Parathyroid adenoma (tissue), 2 donors: ENCODE data around the gene CUL2.

Experiments used
- H2AFZ ChIP-seq: fragments of 300-600 bp; sonication (generic); one replicate; pipeline ENCODE4 v1.7.0; 2017; ENCODE audit warnings: antibody characterized with exemption, mild to moderate bottlenecking
- H3K27ac ChIP-seq: fragments of 300-600 bp; sonication (generic); one replicate; pipeline ENCODE4 v1.7.0; 2017
- H3K27me3 ChIP-seq: fragments of 300-600 bp; sonication (generic); one replicate; pipeline ENCODE4 v1.7.0; 2017; ENCODE audit warnings: low read length; ENCODE audit not compliant: control insufficient read depth, insufficient read depth
- H3K36me3 ChIP-seq: fragments of 300-600 bp; sonication (generic); one replicate; pipeline ENCODE4 v1.7.0; 2017; ENCODE audit warnings: low read length; ENCODE audit not compliant: control insufficient read depth, insufficient read depth
- H3K4me1 ChIP-seq: fragments of 300-600 bp; sonication (generic); one replicate; pipeline ENCODE4 v1.7.0; 2017; ENCODE audit warnings: control low read depth
- H3K4me2 ChIP-seq: fragments of 300-600 bp; sonication (generic); one replicate; pipeline ENCODE4 v1.7.0; 2017; ENCODE audit warnings: low read length
- H3K4me3 ChIP-seq: fragments of 300-600 bp; sonication (generic); one replicate; pipeline ENCODE4 v1.7.0; 2017; ENCODE audit warnings: low read depth, low read length
- H3K79me2 ChIP-seq: fragments of 300-600 bp; sonication (generic); one replicate; pipeline ENCODE4 v1.7.0; 2017; ENCODE audit warnings: control low read depth
- H3K9ac ChIP-seq: fragments of 300-600 bp; sonication (generic); one replicate; pipeline ENCODE4 v1.7.0; 2017; ENCODE audit warnings: mild to moderate bottlenecking
- H3K9me3 ChIP-seq: fragments of 300-600 bp; sonication (generic); one replicate; pipeline ENCODE4 v1.7.0; 2017; ENCODE audit warnings: low read length; ENCODE audit not compliant: control insufficient read depth
- TF ChIP-seq, protein P1 (sequence below): fragments of 300-600 bp; sonication (generic); IDR thresholded peaks from one replicate; pipeline ENCODE4 v1.7.0; 2017; ENCODE audit warnings: antibody characterized with exemption, mild to moderate bottlenecking
- donor health status: primary hyperparathyroidism.

The CUL2 gene

DNA sequence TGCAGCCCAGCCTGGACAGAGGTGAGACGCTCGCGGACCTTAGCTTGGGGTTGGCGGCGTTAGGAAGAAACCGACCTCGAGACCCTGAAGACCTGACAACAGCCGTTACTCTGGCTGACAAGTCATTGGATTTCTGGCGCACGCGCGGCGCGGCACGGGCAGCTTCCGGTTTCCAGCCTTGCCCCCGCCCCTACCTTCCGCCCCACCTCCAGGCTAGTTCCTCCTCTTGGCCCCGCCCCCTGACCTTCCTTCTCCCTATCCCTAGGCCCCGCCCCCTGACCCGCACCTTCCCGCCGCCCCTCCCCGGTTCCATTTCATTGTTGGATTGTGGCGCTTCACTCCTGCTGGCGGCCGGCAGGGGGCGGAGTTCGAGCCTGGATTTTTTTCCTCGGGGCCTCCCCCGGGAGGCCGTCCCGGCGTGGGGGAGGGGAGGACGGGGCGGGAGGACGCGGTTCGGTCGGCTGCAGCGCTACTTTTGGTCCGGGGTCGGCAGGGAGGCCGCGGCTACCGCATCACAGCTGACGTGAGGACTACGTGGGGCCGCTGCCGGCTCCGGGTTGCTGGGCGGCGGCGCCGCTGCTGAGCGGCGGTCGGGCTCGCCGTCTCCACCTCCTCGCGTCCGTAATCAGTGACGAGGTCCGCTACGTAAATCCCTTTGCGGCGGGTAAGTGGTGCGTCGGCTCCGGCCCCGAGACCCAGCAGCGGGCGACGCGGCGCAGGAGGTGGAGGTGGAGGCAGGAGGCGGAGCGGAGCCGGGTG lies 36.6 kb upstream of the CUL2 start, which contains the start of gene CREM:
Gene CREM, plus strand, starts transcription at position 317 of the 759 bp plus-strand sequence. CDS start 10,990 bp downstream, outside the sequence.
- peaks cover 10% of the 10 kb centered on the region for H3K4me1 ChIP-seq
- no peaks in the 10 kb centered on the region for H3K9me3 ChIP-seq
- peak within 1 kb of the TSS; percentile 64 for H3K4me2 ChIP-seq
- H2AFZ ChIP-seq, result peak within 1 kb of the TSS; percentile 99
- TF ChIP-seq, protein P1, sequence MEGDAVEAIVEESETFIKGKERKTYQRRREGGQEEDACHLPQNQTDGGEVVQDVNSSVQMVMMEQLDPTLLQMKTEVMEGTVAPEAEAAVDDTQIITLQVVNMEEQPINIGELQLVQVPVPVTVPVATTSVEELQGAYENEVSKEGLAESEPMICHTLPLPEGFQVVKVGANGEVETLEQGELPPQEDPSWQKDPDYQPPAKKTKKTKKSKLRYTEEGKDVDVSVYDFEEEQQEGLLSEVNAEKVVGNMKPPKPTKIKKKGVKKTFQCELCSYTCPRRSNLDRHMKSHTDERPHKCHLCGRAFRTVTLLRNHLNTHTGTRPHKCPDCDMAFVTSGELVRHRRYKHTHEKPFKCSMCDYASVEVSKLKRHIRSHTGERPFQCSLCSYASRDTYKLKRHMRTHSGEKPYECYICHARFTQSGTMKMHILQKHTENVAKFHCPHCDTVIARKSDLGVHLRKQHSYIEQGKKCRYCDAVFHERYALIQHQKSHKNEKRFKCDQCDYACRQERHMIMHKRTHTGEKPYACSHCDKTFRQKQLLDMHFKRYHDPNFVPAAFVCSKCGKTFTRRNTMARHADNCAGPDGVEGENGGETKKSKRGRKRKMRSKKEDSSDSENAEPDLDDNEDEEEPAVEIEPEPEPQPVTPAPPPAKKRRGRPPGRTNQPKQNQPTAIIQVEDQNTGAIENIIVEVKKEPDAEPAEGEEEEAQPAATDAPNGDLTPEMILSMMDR, result peak; percentile 97
- H3K27ac ChIP-seq, result peak within 1 kb of the TSS; percentile 92
- H3K36me3 ChIP-seq, result no peaks in the 10 kb centered on the region
- peaks cover 3% of the 10 kb centered on the region for H3K79me2 ChIP-seq
- H3K4me3 ChIP-seq, result peak within 1 kb of the TSS; percentile 69
- H3K27me3 ChIP-seq, result no peaks in the 10 kb centered on the region
- H3K9ac ChIP-seq, result peak within 1 kb of the TSS; percentile 9

DNA sequence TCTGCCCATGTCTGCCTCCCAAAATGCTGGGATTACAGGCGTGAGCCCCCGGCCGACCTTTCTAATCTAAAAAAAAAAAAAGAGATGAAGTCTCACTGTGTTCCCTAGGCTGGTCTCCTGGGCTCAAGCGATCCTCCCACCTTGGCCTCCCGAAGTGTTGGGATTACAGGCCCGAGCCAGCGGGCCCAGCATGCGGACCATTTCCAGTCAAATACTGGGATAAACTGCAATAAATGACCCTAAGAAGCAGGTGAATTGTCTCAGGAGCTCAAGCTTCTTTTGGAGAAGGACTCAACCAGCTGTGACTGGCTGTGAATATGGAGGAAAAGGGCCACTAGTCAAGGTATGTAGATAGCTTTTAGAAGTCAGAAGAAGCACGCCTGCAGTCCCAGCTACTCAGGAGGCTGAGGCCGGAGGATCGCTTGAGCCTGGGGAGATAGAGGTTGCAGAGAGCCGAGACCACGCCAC lies 36.0 kb upstream of the CUL2 start:
- no peaks in the 10 kb centered on the region for H3K27me3 ChIP-seq
- H3K9me3 ChIP-seq, result no peaks in the 10 kb centered on the region
- H2AFZ ChIP-seq, result peak overlapping the region; percentile 99
- H3K9ac ChIP-seq, result no peak overlapping the region
- H3K4me3 ChIP-seq, result peak overlapping the region; percentile 69
- peaks cover 3% of the 10 kb centered on the region for H3K79me2 ChIP-seq
- H3K4me1 ChIP-seq, result peaks cover 10% of the 10 kb centered on the region
- H3K36me3 ChIP-seq, result no peaks in the 10 kb centered on the region
- TF ChIP-seq, protein P1, result no peak
- H3K4me2 ChIP-seq, result peak overlapping the region; percentile 64
- peak overlapping the region; percentile 92 for H3K27ac ChIP-seq

DNA sequence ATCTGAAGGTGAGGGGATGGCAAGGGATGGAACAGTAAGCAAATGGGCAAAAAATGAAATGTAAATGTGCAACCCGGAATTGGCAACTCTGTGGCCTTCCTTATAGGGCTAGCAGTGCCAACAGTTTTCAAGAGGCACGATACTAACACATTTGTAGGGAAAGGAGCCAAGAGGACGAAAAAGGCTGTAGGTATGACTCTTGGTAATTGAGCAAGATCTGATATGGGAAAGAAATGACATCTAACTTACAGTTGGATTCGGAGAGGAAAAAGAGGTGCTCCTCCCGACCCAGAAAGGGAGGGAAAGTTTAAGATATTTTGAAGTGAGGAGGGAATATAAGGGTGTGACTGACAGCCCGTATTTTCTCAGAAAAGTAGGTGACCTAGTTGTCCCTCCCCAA lies 34.4 kb upstream of the CUL2 start:
- Histone ChIP-seq H3K4me1 (peaks cover 9% of the 10 kb centered on the region), H3K27ac (no peak overlapping the region)

DNA sequence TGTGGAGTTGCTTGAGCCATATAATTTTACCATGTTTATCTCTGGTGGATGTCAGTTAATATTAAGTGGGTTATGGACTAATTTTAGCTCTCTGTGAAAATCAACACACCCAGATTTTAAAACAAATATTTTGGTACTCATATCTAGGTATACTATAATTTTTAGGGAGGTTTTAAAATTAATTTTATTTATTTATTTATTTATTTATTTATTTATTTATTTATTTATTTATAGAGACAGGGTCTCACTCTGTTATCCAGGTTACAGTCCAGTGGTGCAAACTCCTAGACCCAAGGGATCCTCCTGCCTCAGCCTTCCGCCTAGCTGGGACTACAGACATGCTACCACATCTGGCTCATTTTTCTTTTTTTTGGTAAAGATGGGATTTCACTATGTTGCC lies 29.2 kb upstream of the CUL2 start:
- no peak overlapping the region for H3K27ac ChIP-seq
- no peak overlapping the region for H3K4me3 ChIP-seq

More for the DNA sequence above, 34.4 kb upstream of the CUL2 start:
- Histone ChIP-seq H3K27me3 (no peaks in the 10 kb centered on the region), H3K79me2 (no peaks in the 10 kb centered on the region), H3K36me3 (no peaks in the 10 kb centered on the region), H3K4me3 (no peak overlapping the region), H2AFZ (peak overlapping the region; percentile 40), H3K9me3 (no peaks in the 10 kb centered on the region), H3K9ac (no peak overlapping the region), H3K4me2 (no peak overlapping the region)
- TF ChIP-seq, protein P1, result no peak

More for the DNA sequence above, 29.2 kb upstream of the CUL2 start:
- no peaks in the 10 kb centered on the region for H3K79me2 ChIP-seq
- no peak overlapping the region for H2AFZ ChIP-seq
- no peaks in the 10 kb centered on the region for H3K9me3 ChIP-seq
- H3K4me1 ChIP-seq, result no peaks in the 10 kb centered on the region
- H3K9ac ChIP-seq, result no peak overlapping the region
- H3K27me3 ChIP-seq, result no peaks in the 10 kb centered on the region
- no peaks in the 10 kb centered on the region for H3K36me3 ChIP-seq
- no peak overlapping the region for H3K4me2 ChIP-seq
- TF ChIP-seq, protein P1, result no peak
